IMR-90 (cell line): ENCODE data around the gene SBF2. TPM values are rescaled to one million over a fixed set of nuclear protein-coding genes. Genes with fewer than 3 reads are reported as not detected.

ENCODE experiments used
- ATAC-seq: fragments of 200-7000 bp; cut with Tn5 transposase; 2 replicates; pipeline ENCODE4 v1.9.1; 2020; ENCODE audit warnings: low read depth, mild to moderate bottlenecking, moderate library complexity
- BruUV-seq: library from RNA; stranded (reverse); fragments of 400-500 nt; replicated peaks from 2 replicates; lab custom pipeline; 2021; lab: Mats Ljungman, UMichigan
- CTCF ChIA-PET: fragments of 300-600 bp; formaldehyde crosslinking; extraction: SDS; loops from one replicate; lab custom pipeline; 2021; ENCODE audit warnings: antibody characterized with exemption; lab: Yijun Ruan, JAX
- POLR2A ChIA-PET: fragments of 300-600 bp; sonication (Branson Sonifier 250); formaldehyde crosslinking; loops from one replicate; lab custom pipeline; 2022; ENCODE audit warnings: antibody characterized with exemption; ENCODE audit not compliant: unreplicated experiment; lab: Charles Lee
- DNase-seq: peaks from one replicate; pipeline ENCODE4 v3.0.0; 2013
- H2AFZ ChIP-seq: replicated peaks from 2 replicates; pipeline ENCODE3; 2013; ENCODE audit warnings: low read length, mild to moderate bottlenecking; ENCODE audit not compliant: poor library complexity
- H2AK5ac ChIP-seq: 2 replicates; pipeline ENCODE4 v1.6.1; 2013; ENCODE audit warnings: low read depth, low read length, inconsistent platforms
- H2AK9ac ChIP-seq: replicated peaks from 2 replicates; pipeline ENCODE3; 2013; ENCODE audit warnings: mild to moderate bottlenecking, low read depth, low read length, moderate library complexity; ENCODE audit not compliant: poor library complexity
- H2BK120ac ChIP-seq: 2 replicates; pipeline ENCODE4 v1.6.1; 2013; ENCODE audit warnings: low read depth, low read length, inconsistent platforms
- H2BK15ac ChIP-seq: 3 replicates; pipeline ENCODE4 v1.6.1; 2013; ENCODE audit warnings: low read depth, low read length, inconsistent platforms
- H2BK20ac ChIP-seq: 2 replicates; pipeline ENCODE4 v1.6.1; 2013; ENCODE audit warnings: low read depth, mild to moderate bottlenecking, inconsistent platforms, low read length, moderate library complexity
- H2BK5ac ChIP-seq: 2 replicates; pipeline ENCODE4 v1.6.1; 2013; ENCODE audit warnings: mild to moderate bottlenecking, low read depth, low read length, inconsistent platforms; ENCODE audit not compliant: poor library complexity, severe bottlenecking
- H3K14ac ChIP-seq: replicated peaks from 2 replicates; pipeline ENCODE4 v1.6.1; 2013; ENCODE audit warnings: low read depth, low read length, inconsistent platforms
- H3K18ac ChIP-seq: 2 replicates; pipeline ENCODE4 v1.6.1; 2013; ENCODE audit warnings: low read depth, low read length, control low read depth
- H3K23ac ChIP-seq: 2 replicates; pipeline ENCODE4 v1.6.1; 2013; ENCODE audit warnings: low read depth, low read length, inconsistent platforms
- H3K27ac ChIP-seq: 2 replicates; pipeline ENCODE4 v1.5.1; 2013; ENCODE audit warnings: mild to moderate bottlenecking, control low read depth, low read length; ENCODE audit not compliant: insufficient read depth
- H3K27me3 ChIP-seq: 2 replicates; pipeline ENCODE4 v1.6.1; 2013; ENCODE audit warnings: low read length; ENCODE audit not compliant: control insufficient read depth, insufficient read depth
- H3K36me3 ChIP-seq: 2 replicates; pipeline ENCODE4 v1.6.1; 2013; ENCODE audit warnings: low read length, mixed read lengths; ENCODE audit not compliant: control insufficient read depth, insufficient read depth
- H3K4ac ChIP-seq: 2 replicates; pipeline ENCODE4 v1.6.1; 2013; ENCODE audit warnings: low read depth, low read length, inconsistent platforms
- H3K4me1 ChIP-seq: 2 replicates; pipeline ENCODE4 v1.6.1; 2013; ENCODE audit warnings: low read length, mixed read lengths; ENCODE audit not compliant: control insufficient read depth, insufficient read depth
- H3K4me2 ChIP-seq: 2 replicates; pipeline ENCODE4 v1.6.1; 2013; ENCODE audit warnings: low read depth, mild to moderate bottlenecking, control low read depth, low read length, moderate library complexity
- H3K4me3 ChIP-seq: 2 replicates; pipeline ENCODE4 v1.5.1; 2013; ENCODE audit warnings: low read depth, mild to moderate bottlenecking, control low read depth, low read length, moderate library complexity; ENCODE audit not compliant: insufficient read depth
- H3K56ac ChIP-seq: 2 replicates; pipeline ENCODE4 v1.6.1; 2013; ENCODE audit warnings: low read length, inconsistent platforms; ENCODE audit not compliant: insufficient read depth; ENCODE audit errors: extremely low read depth
- H3K79me1 ChIP-seq, 2 experiments: 2 replicates each; pipeline ENCODE4 v1.6.1; 2013; ENCODE audit warnings: low read length in 2 of 2, inconsistent platforms in 1 of 2, low read depth in 1 of 2
- H3K9ac ChIP-seq: 2 replicates; pipeline ENCODE4 v1.6.1; 2013; ENCODE audit warnings: low read depth, low read length, control low read depth
- H3K9me1 ChIP-seq: 2 replicates; pipeline ENCODE4 v1.6.1; 2013; ENCODE audit warnings: low read length, inconsistent platforms; ENCODE audit not compliant: insufficient read depth
- H3K9me3 ChIP-seq: 2 replicates; pipeline ENCODE4 v1.6.1; 2013; ENCODE audit warnings: low read length; ENCODE audit not compliant: control insufficient read depth, insufficient read depth
- H4K20me1 ChIP-seq: 2 replicates; pipeline ENCODE4 v1.6.1; 2013; ENCODE audit warnings: low read length, inconsistent platforms; ENCODE audit not compliant: insufficient read depth
- H4K5ac ChIP-seq: 2 replicates; pipeline ENCODE4 v1.6.1; 2013; ENCODE audit warnings: mild to moderate bottlenecking, low read depth, low read length, control low read depth
- H4K8ac ChIP-seq, 2 experiments: 2 replicates each; pipeline ENCODE4 v1.6.1; 2013; ENCODE audit warnings: low read depth in 2 of 2, low read length in 2 of 2, control low read depth in 1 of 2, inconsistent platforms in 1 of 2
- H4K91ac ChIP-seq: 2 replicates; pipeline ENCODE4 v1.6.1; 2013; ENCODE audit warnings: low read depth, low read length, inconsistent platforms; ENCODE audit not compliant: insufficient read depth
- CEBPB ChIP-seq: IDR thresholded peaks from 2 replicates; pipeline ENCODE4 v1.6.1; 2012; ENCODE audit warnings: low read depth, low read length, improper control_type of control experiment
- CTCF ChIP-seq: conservative IDR thresholded peaks from 2 replicates; pipeline ENCODE4 v1.5.1; 2012; ENCODE audit warnings: mild to moderate bottlenecking, low read depth, low read length, improper control_type of control experiment
- MAFK ChIP-seq: IDR thresholded peaks from 2 replicates; pipeline ENCODE4 v1.6.1; 2012; ENCODE audit warnings: low read depth, low read length, improper control_type of control experiment
- RAD21 ChIP-seq: IDR thresholded peaks from 2 replicates; pipeline ENCODE4 v1.6.1; 2012; ENCODE audit warnings: low read length, improper control_type of control experiment
- SMC3 ChIP-seq: fragments of 150-350 bp; IDR thresholded peaks from 2 replicates; pipeline ENCODE4 v1.6.1; 2016; ENCODE audit warnings: low read depth, mild to moderate bottlenecking, antibody characterized with exemption, low read length, moderate library complexity
- WGBS, 2 experiments: methylation state at CpG; one replicate each; pipeline versions ENCODE4 v1.1.5 to v1.1.7; 2013; ENCODE audit warnings: missing lambda C conversion rate in 2 of 2; ENCODE audit not compliant: insufficient read length in 1 of 2; ENCODE audit errors: extremely low coverage in 2 of 2; 5-methylcytosine and 5-hydroxymethylcytosine counted together
- dilution Hi-C: fragments of 300-500 bp; cut with HindIII; formaldehyde crosslinking; loops from one replicate; pipeline ENCODE4 v1.14.3; 2018; ENCODE audit warnings: low sequenced_read_pairs; ENCODE audit not compliant: unreplicated experiment
- in situ Hi-C: fragments of 300-500 bp; cut with MboI; formaldehyde crosslinking; loops from 3 replicates; pipeline ENCODE4 v1.14.3; 2019; ENCODE audit warnings: low sequenced_read_pairs, inconsistent platforms, mixed read lengths
- intact Hi-C: fragments of 100-400 bp; cut with micrococcal nuclease; formaldehyde crosslinking; loops from 2 replicates; pipeline ENCODE4 v1.10.0; 2022
- polyA plus RNA-seq, 3 experiments: library from polyadenylated mRNA; depleted of rRNA; stranded (reverse); fragments of >200 nt; gene quantifications; 2 replicates each; pipeline ENCODE4 v1.2.3, GENCODE V29; 2012; ENCODE audit warnings: low replicate concordance in 1 of 3
- total RNA-seq: library from RNA; depleted of rRNA; stranded (reverse); fragments of >200 nt; gene quantifications from 2 replicates; pipeline ENCODE4 v1.2.3, GENCODE V29; 2012

SBF2 gene
- total and polyA plus RNA-seq, 2 of the 4 experiments (the other 2 are of a cell fraction) = 23.8 to 51.8 TPM

- no TSS peak for BruUV-seq
- Histone ChIP-seq H4K8ac (peak overlapping the region in 1 of 2 experiments; percentile 82; a peak in 3 of 4 replicates), H3K4me2 (peak overlapping the region; percentile 83), H3K4me3 (peak overlapping the region; percentile 7; the same call in 1 of the 2 replicates), H3K9me1 (0 out of 2 replicates have a peak, but pooled peaks cover 7% of the 10 kb centered on the region), H3K4ac (peak overlapping the region; percentile 23; the same call in 1 of the 2 replicates), H2AK9ac (no peak overlapping the region), H2BK15ac (peak overlapping the region; percentile 72; the same call in 1 of the 3 replicates), H2BK120ac (peak overlapping the region; percentile 63), H2AFZ (no peak overlapping the region), H3K9me3 (peaks cover 2% of the 10 kb centered on the region; the same call in 1 of the 2 replicates), H3K9ac (peak overlapping the region; percentile 79; the same call in 1 of the 2 replicates), H2BK5ac (peak overlapping the region; percentile 14), H3K27me3 (no peaks in the 10 kb centered on the region), H3K18ac (peak overlapping the region; percentile 94), H2AK5ac (peak overlapping the region; percentile 81; the same call in 1 of the 2 replicates), H3K4me1 (peaks cover 7% of the 10 kb centered on the region), H3K36me3 (no peaks in the 10 kb centered on the region; the same call in 1 of the 2 replicates), H3K14ac (peak overlapping the region; percentile 73; the same call in 1 of the 2 replicates), H4K20me1 (peaks cover 11% of the 10 kb centered on the region; the same call in 1 of the 2 replicates), H3K79me1 (peaks cover 21 to 61% of the 10 kb centered on the region in 2 experiments), H3K23ac (no peak overlapping the region; the same call in 1 of the 2 replicates), H4K5ac (peak overlapping the region; percentile 40; the same call in 1 of the 2 replicates), H2BK20ac (peak overlapping the region; percentile 64; the same call in 1 of the 2 replicates), H3K56ac (0 out of 2 replicates have a peak overlapping the region, but pooled peaks have one; percentile 14), H3K27ac (peak overlapping the region; percentile 67), H4K91ac (no peak overlapping the region)
- in situ Hi-C loops = loop anchor here (5.0 to 25.0 kb wide), 2 partner anchors 94 to 529 kb away; no protein-coding TSS in a partner anchor
- intact Hi-C loops = loop anchor here (1.0 to 10.0 kb wide), 2 partner anchors 96 to 453 kb away; no protein-coding TSS in a partner anchor
- ChIA-PET POLR2A (no interaction called here), CTCF (interaction anchor here (0.6 to 1.4 kb wide), 5 partner anchors 10 to 443 kb away, joined by 3 to 4 read pairs (median 3); partner anchors contain the start of gene ADM)
- peak; percentile 61 for TF ChIP-seq CTCF
- no peak for TF ChIP-seq MAFK
- TF ChIP-seq RAD21 = peak; percentile 64
- TF ChIP-seq SMC3 = peak; percentile 61
- no peak for TF ChIP-seq CEBPB
- DNase-seq = peak; percentile 64
- dilution Hi-C loops = no loop called here
- peak; percentile 77 for ATAC-seq
- WGBS, 2 experiments = no CpG with 5 or more reads among the region's 4 CpGs
Observed at GRCh38 chr11:10208131-10208575, 85.9 kb downstream of the SBF2 start.
